ENCODE data around the gene QKI.
A peak's percentile ranks its signal among the peaks of the same experiment; 100 is the strongest.

Gene QKI

GRCh38 chr6:163547287-163547686, 132.8 kb downstream of the QKI start:
- H3K4me3 ChIP-seq (ENCODE audit: low read length), result no peak overlapping the region
- no peak for DNase-seq (ENCODE audit: low read depth, low spot score)

- no peak overlapping the region for H3K4me3 ChIP-seq (ENCODE audit: low read length)
- no peak for DNase-seq (ENCODE audit: low read depth, low spot score)
Observed at GRCh38 chr6:163548624-163549023, 134.1 kb downstream of the QKI start.

DNA sequence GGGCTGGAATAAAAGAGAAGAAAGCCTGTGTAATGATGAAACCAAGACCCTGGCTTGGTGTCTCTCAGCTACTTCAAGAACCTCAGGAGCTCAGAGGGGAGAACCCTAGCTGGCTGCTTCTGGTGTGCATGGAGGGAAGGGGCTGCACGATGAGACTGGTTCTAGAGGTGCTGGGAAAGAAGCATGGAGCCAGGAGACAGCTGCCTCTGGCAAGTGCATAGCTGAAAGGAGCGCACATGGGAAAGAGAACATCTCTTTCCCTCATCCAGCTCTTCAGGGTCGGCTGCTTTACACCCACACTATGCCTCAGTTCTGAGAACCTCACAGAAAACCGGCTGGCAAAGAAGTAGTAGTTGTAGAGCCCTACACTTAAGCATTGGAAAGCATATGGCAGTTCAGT, 139.5 kb downstream of the QKI start:
- no peak for DNase-seq (ENCODE audit: low read depth, low spot score)
- no peak overlapping the region for H3K4me3 ChIP-seq (ENCODE audit: low read length)

DNA sequence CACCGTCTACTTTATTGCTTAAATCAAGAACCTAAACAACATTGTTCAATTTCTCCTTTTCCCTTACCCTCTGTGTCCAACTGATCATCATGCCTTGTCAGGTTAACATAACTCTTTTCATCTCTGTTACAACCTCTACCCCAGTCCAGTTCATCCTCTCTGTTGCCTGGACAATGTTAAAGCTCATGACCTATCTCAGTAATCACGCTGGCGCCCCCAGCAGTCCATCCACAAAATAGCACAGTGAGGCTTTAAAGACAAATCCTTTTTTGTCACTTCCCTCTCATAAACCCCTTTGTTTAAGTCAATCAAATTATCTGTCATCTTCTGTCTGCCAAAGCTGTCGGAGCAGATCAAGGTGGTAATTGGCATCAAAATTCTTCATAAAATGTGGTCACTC, 140.1 kb downstream of the QKI start:
- DNase-seq (ENCODE audit: low read depth, low spot score), result peak; percentile 19
- H3K4me3 ChIP-seq (ENCODE audit: low read length), result no peak overlapping the region

DNA sequence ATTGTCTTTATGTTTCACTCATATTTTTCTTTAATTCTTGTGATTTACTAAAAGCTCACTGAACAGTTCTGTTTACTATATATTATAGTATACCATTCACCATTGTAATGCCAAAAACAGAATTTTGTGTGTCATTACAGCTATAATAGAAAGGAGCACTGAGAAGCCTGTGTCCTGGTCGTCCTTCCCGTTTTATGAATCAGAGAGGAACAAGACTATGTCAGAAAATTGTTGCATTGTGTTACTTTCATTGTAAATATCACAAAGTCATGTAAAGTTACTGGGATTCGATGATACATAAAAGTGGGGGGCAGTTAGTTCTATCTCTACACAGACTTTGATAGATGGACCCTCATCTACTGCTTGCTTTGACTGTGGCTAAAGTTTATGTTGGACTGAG, 145.1 kb downstream of the QKI start:
- DNase-seq (ENCODE audit: low read depth, low spot score), result no peak
- H3K4me3 ChIP-seq (ENCODE audit: low read length), result no peak overlapping the region

DNA sequence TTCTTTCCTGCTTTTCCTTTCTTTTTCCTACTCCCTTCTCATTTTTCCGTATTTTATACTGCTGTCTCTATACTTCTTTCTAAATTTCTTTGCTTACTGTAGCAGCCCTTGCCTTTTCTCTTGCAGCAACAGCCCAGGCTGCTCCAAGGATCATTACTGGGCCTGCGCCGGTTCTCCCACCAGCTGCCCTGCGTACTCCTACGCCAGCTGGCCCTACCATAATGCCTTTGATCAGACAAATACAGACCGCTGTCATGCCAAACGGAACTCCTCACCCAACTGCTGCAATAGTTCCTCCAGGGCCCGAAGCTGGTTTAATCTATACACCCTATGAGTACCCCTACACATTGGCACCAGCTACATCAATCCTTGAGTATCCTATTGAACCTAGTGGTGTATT, 148.8 kb downstream of the QKI start:
- H3K4me3 ChIP-seq (ENCODE audit: low read length), result no peak overlapping the region
- no peak for DNase-seq (ENCODE audit: low read depth, low spot score)

GRCh38 chr6:163564534-163564933, 150.0 kb downstream of the QKI start:
- DNase-seq (ENCODE audit: low read depth, low spot score), result no peak
- H3K4me3 ChIP-seq (ENCODE audit: low read length), result no peak overlapping the region

- H3K4me3 ChIP-seq (ENCODE audit: low read length), result no peak overlapping the region
- no peak for DNase-seq (ENCODE audit: low read depth, low spot score)
Observed at GRCh38 chr6:163565140-163565539, 150.6 kb downstream of the QKI start.

DNA sequence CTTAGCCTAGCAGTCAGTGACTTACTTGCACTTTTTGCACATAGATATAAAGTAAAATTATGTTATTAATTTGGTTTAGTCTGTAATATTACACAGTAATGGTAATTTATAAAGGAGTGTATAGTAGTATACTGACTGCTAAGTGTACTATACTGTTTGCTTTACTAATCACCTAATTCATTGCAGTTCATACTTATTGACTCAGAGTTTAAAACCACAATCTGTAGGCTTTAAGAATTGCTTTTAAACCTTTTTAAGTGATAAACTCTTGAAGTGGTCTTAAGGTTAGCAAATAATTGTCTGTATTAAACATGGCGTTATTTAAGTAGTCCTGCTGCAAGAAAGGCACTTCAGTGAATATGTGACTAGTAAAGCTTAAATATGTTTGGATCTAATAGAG, 151.5 kb downstream of the QKI start:
- no peak overlapping the region for H3K4me3 ChIP-seq (ENCODE audit: low read length)
- DNase-seq (ENCODE audit: low read depth, low spot score), result no peak

GRCh38 chr6:163568275-163568674, 153.8 kb downstream of the QKI start:
- no peak overlapping the region for H3K4me3 ChIP-seq (ENCODE audit: low read length)
- DNase-seq (ENCODE audit: low read depth, low spot score), result no peak

- no peak overlapping the region for H3K4me3 ChIP-seq (ENCODE audit: low read length)
- no peak for DNase-seq (ENCODE audit: low read depth, low spot score)
Observed at GRCh38 chr6:163570579-163571231, 156.2 kb downstream of the QKI start.

DNA sequence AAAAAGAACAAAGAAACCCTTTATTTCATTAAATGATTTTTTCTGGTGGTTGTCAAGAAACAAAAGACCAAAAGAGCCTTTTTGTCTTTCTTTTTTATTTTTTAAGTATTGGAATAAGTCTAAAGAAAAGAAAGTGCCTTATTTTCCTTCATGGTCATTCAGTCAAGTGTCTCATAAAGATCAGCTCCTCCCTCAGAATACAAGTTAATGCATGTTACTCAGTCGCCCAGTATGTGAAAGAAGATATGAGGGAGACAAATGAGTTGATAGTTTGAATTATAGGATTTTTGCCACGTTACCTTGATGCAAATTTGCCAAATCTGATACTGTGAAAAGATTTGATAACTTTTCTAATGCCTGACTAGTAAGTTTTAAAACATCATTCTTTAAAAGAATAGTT, 157.2 kb downstream of the QKI start:
- no peak for DNase-seq (ENCODE audit: low read depth, low spot score)
- H3K4me3 ChIP-seq (ENCODE audit: low read length), result no peak overlapping the region

DNA sequence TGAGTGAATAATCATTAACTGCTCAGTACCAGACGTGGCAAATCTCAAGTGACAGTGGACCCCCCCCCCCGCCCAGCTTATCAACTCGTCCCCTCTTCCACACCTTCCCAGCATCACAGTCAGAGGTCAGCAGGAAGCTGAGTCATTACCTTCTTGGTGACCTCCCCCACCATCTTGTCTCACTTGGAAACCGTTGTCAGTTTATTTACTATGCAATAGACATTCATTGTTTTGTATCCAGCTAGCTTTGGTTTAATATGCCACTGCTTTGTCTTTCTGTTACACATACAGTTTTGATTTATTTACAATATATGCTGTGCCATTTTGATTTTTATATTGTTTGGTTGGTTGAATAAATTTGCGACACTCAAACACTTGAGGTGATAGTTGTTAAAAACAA, 158.1 kb downstream of the QKI start:
- DNase-seq (ENCODE audit: low read depth, low spot score), result no peak
- no peak overlapping the region for H3K4me3 ChIP-seq (ENCODE audit: low read length)

DNA sequence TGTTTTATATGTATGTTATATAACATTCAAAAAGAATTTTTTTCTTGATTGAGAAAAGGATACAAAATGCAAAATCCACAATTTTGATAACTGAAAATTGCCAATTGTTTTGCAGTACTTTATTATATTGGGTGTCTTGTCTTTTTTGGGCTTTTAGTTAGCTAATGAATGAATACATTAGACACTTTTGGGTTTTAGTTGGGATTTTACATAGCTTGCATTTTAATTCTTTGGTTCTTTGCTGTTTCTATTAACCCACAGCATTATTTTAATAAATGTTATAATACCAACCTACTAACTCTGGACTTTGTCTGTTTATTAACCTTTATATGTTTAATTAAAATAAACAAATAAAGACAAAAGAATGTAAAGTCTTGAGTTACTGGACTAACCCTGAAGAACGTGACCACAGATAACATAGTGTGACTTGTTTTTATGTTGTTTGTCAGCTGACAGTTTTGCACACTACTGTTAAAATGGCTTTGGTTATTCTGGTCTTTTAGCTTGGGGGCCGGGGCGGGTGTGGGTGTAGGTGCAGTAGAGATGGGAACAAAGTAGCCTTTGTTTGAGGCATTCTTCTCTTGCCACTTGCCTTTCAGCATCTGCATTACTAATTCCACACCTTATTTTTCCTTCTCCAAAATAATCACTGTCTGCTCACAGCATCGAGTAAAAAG, 159.1 kb downstream of the QKI start:
- no peak for DNase-seq (ENCODE audit: low read depth, low spot score)
- no peak overlapping the region for H3K4me3 ChIP-seq (ENCODE audit: low read length)

DNA sequence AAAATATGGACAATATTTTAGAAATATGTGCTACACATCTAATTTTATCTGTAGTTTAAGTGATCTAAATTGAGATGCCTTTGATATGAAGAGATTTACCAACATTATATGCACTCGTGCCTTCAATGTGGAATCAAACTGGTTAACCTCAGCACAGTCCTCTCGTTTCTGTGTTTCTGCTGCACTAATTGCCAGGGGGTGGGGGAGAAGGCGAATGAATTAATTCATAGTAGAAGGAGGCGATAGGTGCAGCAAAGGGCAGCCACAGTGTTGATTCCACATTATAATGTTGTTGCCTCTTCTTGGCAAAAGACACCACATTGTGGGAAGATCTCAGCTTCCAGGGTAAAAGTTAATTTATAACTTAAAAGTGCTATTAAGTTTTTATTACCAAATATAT, 161.6 kb downstream of the QKI start:
- DNase-seq (ENCODE audit: low read depth, low spot score), result no peak

GRCh38 chr6:163577404-163577803, 162.9 kb downstream of the QKI start:
- DNase-seq (ENCODE audit: low read depth, low spot score), result no peak
- H3K4me3 ChIP-seq (ENCODE audit: low read length), result no peak overlapping the region

More for the DNA sequence above, 161.6 kb downstream of the QKI start:
- H3K4me3 ChIP-seq (ENCODE audit: low read length), result no peak overlapping the region

DNA sequence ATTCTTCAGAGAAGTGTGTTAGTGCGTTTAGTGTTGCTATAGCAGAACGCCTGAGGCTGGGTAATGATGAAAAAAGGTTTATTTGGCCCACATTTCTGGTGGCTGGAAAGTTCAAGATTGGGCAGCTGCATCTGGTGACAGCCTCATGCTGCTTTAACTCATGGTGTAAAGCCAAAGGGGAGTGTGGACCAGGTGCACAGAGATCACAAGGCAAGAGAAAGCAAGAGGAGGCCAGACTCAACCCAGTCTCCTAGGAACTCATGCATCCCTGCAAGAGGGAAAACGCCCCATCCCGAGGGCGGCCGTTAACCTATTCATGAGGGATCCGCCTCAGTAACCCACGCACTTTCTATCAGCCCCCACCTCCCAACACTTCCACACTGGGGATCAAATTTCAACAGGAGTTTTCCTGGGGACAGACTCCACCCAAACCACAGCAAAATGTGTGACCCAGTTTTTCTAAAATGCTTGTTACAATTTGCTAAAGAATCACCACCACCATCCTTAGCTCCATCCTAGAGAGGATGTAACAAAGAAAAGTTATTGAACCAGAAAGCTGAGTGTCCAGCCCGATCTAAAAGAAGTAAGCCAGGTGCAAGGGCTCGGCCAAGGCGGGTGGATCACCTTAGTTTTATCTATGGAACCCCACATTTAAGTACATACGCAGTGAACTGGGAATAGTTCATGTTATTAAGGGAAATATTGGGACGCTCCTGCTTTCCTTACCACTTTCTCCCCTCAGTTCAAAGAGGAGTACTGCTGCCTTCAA, 164.8 kb downstream of the QKI start:
- no peak overlapping the region for H3K4me3 ChIP-seq (ENCODE audit: low read length)
- no peak for DNase-seq (ENCODE audit: low read depth, low spot score)

DNA sequence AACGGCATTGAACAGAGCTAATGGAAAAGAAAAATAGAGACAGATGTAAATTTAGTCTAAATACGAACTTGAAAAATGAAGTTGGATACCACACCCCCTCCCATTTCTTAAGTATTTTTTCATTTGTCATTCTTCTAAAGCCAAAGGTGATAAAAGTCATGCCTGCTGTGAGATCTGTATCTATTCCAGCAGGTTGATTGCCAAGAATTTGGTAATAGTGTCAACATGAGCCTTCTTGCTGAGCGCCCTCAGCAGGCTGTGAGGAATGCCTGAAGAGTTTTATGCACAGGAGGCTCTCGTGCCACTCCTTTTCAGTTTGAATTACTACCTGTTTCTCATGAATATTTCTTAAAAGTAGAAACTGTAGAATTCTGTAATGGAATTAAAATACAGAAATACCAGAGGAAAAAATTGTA, 165.4 kb downstream of the QKI start:
- no peak overlapping the region for H3K4me3 ChIP-seq (ENCODE audit: low read length)
- no peak for DNase-seq (ENCODE audit: low read depth, low spot score)

DNA sequence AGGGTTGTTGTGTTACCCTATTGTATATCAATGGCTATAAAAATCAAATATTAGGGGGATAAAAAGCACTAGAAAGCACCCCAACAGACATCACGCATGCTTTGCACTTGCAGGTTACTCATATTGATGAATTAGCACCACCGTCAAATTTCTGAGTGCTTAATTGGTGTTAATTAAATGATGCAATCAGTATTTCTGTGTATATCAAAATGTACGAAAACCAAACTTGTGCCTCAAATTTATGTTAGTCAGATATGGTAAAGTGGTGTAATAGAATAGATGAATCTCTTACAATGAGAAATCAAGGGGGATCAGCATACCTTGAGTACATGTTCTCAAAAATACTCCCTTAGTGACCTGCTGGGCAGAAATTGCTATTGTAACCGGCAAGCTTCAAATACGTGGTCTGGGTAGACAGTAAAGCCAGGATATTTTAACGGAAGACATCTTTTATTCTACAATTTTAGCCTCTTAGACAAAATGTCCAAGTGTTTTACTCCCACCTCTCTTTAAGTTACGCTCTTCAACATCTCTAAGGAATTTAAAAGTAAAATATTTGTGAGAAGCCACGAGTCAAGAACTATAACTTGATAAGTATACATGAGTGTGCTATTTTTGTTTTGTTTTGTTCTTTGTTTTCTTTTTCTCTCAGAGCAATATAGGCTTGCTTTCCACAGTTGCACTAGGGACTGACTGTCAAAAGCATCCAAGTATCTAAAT, 166.0 kb downstream of the QKI start:
- H3K4me3 ChIP-seq (ENCODE audit: low read length), result no peak overlapping the region
- no peak for DNase-seq (ENCODE audit: low read depth, low spot score)

DNA sequence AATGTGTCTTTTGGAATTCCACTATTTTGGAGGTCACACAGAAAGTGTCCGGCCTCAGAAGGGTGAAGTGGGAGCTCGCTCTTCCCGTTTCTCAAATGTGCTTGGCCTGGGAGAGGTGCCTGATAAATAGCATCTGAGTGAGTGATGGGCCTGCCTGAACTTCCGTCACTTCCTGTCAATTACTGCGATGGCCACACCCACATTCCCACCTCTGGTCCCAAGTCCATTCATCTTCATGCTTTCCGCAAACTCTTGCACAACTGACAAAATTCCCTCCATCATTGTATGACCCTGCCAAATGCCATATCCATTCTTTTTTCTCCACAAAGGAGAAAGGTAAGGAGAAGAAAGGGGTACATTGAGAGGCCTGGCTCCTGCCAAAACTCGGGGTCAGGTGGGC, 169.0 kb downstream of the QKI start:
- no peak for DNase-seq (ENCODE audit: low read depth, low spot score)
- no peak overlapping the region for H3K4me3 ChIP-seq (ENCODE audit: low read length)

Data from Jurkat, Clone E6-1 (cell line).